GM23248 (cell line): ENCODE results near the gene XRN2. TPM values are rescaled to one million over a fixed set of nuclear protein-coding genes. Genes with fewer than 3 reads are reported as not detected.
A peak's percentile ranks its signal among the peaks of the same experiment; 100 is the strongest.

Source experiments
- DNase-seq: peaks from one replicate; pipeline ENCODE4 v3.0.0-alpha.2; 2015
- H2AFZ ChIP-seq: fragments of 200-600 bp; sonication (generic); 2 replicates; pipeline ENCODE4 v1.6.1; 2016; ENCODE audit warnings: antibody characterized with exemption
- H3F3A ChIP-seq: fragments of 200-600 bp; sonication (generic); 2 replicates; pipeline ENCODE4 v1.6.1; 2016; ENCODE audit warnings: mild to moderate bottlenecking, antibody characterized with exemption, mixed run types; ENCODE audit not compliant: insufficient read depth
- H3K27ac ChIP-seq: fragments of 200-600 bp; sonication (generic); 2 replicates; pipeline ENCODE4 v1.5.1; 2016; ENCODE audit warnings: mild to moderate bottlenecking
- H3K27me3 ChIP-seq: fragments of 200-600 bp; sonication (generic); replicated peaks from 2 replicates; pipeline ENCODE4 v1.6.1; 2016; ENCODE audit warnings: mild to moderate bottlenecking; ENCODE audit not compliant: insufficient read depth
- H3K36me3 ChIP-seq: fragments of 200-600 bp; sonication (generic); 2 replicates; pipeline ENCODE4 v1.6.1; 2016; ENCODE audit warnings: low read depth, mild to moderate bottlenecking
- H3K4me1 ChIP-seq: fragments of 200-600 bp; sonication (generic); 2 replicates; pipeline ENCODE4 v1.6.1; 2016; ENCODE audit warnings: mild to moderate bottlenecking; ENCODE audit not compliant: insufficient read depth
- H3K4me2 ChIP-seq: fragments of 200-600 bp; sonication (generic); one replicate; pipeline ENCODE4 v1.6.1; 2016; ENCODE audit warnings: mild to moderate bottlenecking; ENCODE audit not compliant: unreplicated experiment
- H3K4me3 ChIP-seq: fragments of 200-600 bp; sonication (generic); 2 replicates; pipeline ENCODE4 v1.5.1; 2016; ENCODE audit warnings: mild to moderate bottlenecking
- H3K79me2 ChIP-seq: fragments of 200-600 bp; sonication (generic); 2 replicates; pipeline ENCODE4 v1.6.1; 2016; ENCODE audit warnings: mild to moderate bottlenecking; ENCODE audit not compliant: insufficient read depth
- H3K9ac ChIP-seq: fragments of 200-600 bp; sonication (generic); 2 replicates; pipeline ENCODE4 v1.6.1; 2016; ENCODE audit warnings: mild to moderate bottlenecking
- H3K9me2 ChIP-seq: fragments of 200-600 bp; sonication (generic); 2 replicates; pipeline ENCODE4 v1.6.1; 2016; ENCODE audit warnings: mixed run types, mild to moderate bottlenecking, moderate library complexity; ENCODE audit not compliant: insufficient read depth
- H3K9me3 ChIP-seq: fragments of 200-600 bp; sonication (generic); one replicate; pipeline ENCODE4 v1.6.1; 2017; ENCODE audit warnings: low read depth
- H4K20me1 ChIP-seq: fragments of 200-600 bp; sonication (generic); 2 replicates; pipeline ENCODE4 v1.6.0; 2016; ENCODE audit not compliant: insufficient read depth
- EZH2 ChIP-seq: fragments of 200-600 bp; sonication (generic); IDR thresholded peaks from 2 replicates; pipeline ENCODE4 v1.6.1; 2018; ENCODE audit warnings: antibody characterized with exemption, mild to moderate bottlenecking; ENCODE audit not compliant: insufficient read depth, poor library complexity, severe bottlenecking
- EZH2phosphoT487 ChIP-seq: fragments of 200-600 bp; sonication (generic); IDR thresholded peaks from 2 replicates; pipeline ENCODE4 v1.6.1; 2018; ENCODE audit warnings: antibody characterized with exemption, moderate library complexity, mild to moderate bottlenecking, low read depth; ENCODE audit not compliant: insufficient read depth
- WGBS, 2 experiments: methylation state at CpG; one replicate each; pipeline ENCODE4 v1.1.6; 2015 to 2017; ENCODE audit warnings: low lambda C conversion rate in 2 of 2, low coverage in 1 of 2; ENCODE audit errors: missing lambda C conversion rate in 2 of 2; 5-methylcytosine and 5-hydroxymethylcytosine counted together
- in situ Hi-C: fragments of 300-500 bp; cut with MboI; formaldehyde crosslinking; loops from 2 replicates; pipeline ENCODE4 v1.15.0; 2020
- polyA plus RNA-seq: library from polyadenylated mRNA; unstranded; fragments of >200 nt; fragmentation: Nextera tagmentation; extraction: Ambion mirVana; gene quantifications from 2 replicates; pipeline ENCODE4 v1.2.1, GENCODE V29; 2016
- total RNA-seq: library from RNA; depleted of rRNA; stranded (reverse); fragments of >200 nt; shearing (Covaris generic); gene quantifications from 2 replicates; pipeline ENCODE4 v1.2.3, GENCODE V29; 2014

The XRN2 gene
- total and polyA plus RNA-seq, 2 experiments from 2014 or later: 55.0 to 78.9 TPM

DNA sequence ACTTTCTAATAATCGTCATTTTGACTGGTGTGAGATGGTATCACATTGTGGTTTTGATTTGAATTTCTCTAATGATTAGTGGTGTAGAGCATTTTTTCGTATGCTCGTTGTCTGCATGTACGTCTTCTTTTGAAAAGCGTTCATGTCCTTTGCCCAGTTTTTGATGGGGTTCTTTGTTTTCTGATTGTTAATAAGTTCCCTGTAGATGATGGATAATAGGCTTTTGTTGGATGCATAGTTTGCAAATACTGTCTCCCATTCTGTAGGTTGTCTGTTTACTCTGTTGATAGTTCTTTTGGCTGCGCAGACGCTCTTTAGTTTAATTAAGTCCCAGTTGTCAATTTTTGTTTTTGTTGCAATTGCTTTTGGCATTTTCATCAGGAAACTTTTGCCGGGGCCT lies 32.3 kb upstream of the XRN2 start:
- TF ChIP-seq EZH2: no peak
- no peak for TF ChIP-seq EZH2phosphoT487
- H3K9ac ChIP-seq: no peak overlapping the region
- H3K27me3 ChIP-seq: no peaks in the 10 kb centered on the region; the same call in 1 of the 2 replicates
- no peaks in the 10 kb centered on the region for H3K79me2 ChIP-seq
- DNase-seq: no peak
- no peak overlapping the region for H2AFZ ChIP-seq
- no peaks in the 10 kb centered on the region for H3K9me2 ChIP-seq
- 62 to 63% methylated on average over 8 of the region's 8 CpGs for WGBS, 2 experiments
- no peak overlapping the region for H3K27ac ChIP-seq
- H4K20me1 ChIP-seq: no peaks in the 10 kb centered on the region
- H3K9me3 ChIP-seq: no peaks in the 10 kb centered on the region
- no peaks in the 10 kb centered on the region for H3F3A ChIP-seq
- in situ Hi-C loops: no loop called here
- no peak overlapping the region for H3K4me2 ChIP-seq
- no peaks in the 10 kb centered on the region for H3K4me1 ChIP-seq
- H3K4me3 ChIP-seq: no peak overlapping the region
- no peaks in the 10 kb centered on the region for H3K36me3 ChIP-seq

DNA sequence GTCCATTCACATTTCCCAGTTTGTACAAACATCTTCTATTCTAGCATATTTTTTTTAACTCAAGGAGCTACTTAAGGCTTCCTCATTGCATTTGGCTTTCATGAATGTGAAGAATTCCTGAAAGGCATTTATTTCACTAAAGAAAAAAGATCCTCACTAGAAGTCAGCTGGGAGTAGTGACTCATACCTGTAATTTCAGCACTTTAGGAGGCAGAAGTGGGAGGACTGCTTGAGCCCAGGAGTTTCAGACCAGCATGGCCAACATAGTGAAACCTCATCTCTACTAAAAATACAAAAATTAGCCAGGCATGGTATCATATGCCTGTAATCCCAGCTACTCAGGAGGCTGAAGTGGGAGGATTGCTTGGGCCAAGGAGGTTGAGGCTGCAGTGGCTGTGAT lies 30.9 kb upstream of the XRN2 start:
- in situ Hi-C loops: no loop called here
- Histone ChIP-seq H3K79me2 (no peaks in the 10 kb centered on the region), H4K20me1 (no peaks in the 10 kb centered on the region)

DNA sequence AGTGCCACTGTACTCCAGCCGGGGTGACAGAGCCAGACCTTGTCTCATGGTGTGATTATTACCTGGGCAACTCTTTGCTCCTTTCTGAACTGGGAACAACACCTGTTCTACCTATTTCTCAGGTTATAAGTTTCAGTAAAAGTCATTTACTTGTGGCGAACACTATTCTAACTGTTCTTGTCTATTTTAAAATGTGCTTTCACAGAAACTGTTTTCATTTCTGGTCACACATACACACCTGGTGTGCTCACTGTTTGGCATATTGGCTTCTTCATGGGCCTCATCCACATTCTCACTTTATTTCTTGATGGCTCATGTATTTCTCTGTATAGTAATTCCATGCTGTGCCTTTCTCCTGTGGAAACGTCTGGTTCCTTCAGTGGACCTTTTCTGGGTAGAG lies 30.5 kb upstream of the XRN2 start:
- no peaks in the 10 kb centered on the region for H4K20me1 ChIP-seq
- H3K79me2 ChIP-seq: no peaks in the 10 kb centered on the region
- H3K36me3 ChIP-seq: no peaks in the 10 kb centered on the region
- H3K9ac ChIP-seq: no peak overlapping the region
- TF ChIP-seq EZH2 (no peak), EZH2phosphoT487 (no peak)
- H3K4me3 ChIP-seq: no peak overlapping the region
- H3K27me3 ChIP-seq: no peaks in the 10 kb centered on the region; the same call in 1 of the 2 replicates
- in situ Hi-C loops: no loop called here
- no peak overlapping the region for H3K4me2 ChIP-seq
- H3K9me2 ChIP-seq: no peaks in the 10 kb centered on the region
- H3K27ac ChIP-seq: no peak overlapping the region
- H2AFZ ChIP-seq: no peak overlapping the region
- no peaks in the 10 kb centered on the region for H3K4me1 ChIP-seq
- 62 to 67% methylated on average over 3 of the region's 3 CpGs for WGBS, 2 experiments
- no peaks in the 10 kb centered on the region for H3K9me3 ChIP-seq
- no peak for DNase-seq
- no peaks in the 10 kb centered on the region for H3F3A ChIP-seq

More for the DNA sequence above, 30.9 kb upstream of the XRN2 start:
- DNase-seq: peak; percentile 35
- no peak overlapping the region for H3K9ac ChIP-seq
- no peak overlapping the region for H3K4me3 ChIP-seq
- TF ChIP-seq EZH2phosphoT487 (no peak), EZH2 (no peak)
- H3K4me1 ChIP-seq: no peaks in the 10 kb centered on the region
- no peak overlapping the region for H3K4me2 ChIP-seq
- H3K36me3 ChIP-seq: no peaks in the 10 kb centered on the region
- no peak overlapping the region for H2AFZ ChIP-seq
- H3K27ac ChIP-seq: no peak overlapping the region
- H3K9me3 ChIP-seq: no peaks in the 10 kb centered on the region
- H3K27me3 ChIP-seq: no peaks in the 10 kb centered on the region; the same call in 1 of the 2 replicates
- no peaks in the 10 kb centered on the region for H3K9me2 ChIP-seq
- no peaks in the 10 kb centered on the region for H3F3A ChIP-seq

DNA sequence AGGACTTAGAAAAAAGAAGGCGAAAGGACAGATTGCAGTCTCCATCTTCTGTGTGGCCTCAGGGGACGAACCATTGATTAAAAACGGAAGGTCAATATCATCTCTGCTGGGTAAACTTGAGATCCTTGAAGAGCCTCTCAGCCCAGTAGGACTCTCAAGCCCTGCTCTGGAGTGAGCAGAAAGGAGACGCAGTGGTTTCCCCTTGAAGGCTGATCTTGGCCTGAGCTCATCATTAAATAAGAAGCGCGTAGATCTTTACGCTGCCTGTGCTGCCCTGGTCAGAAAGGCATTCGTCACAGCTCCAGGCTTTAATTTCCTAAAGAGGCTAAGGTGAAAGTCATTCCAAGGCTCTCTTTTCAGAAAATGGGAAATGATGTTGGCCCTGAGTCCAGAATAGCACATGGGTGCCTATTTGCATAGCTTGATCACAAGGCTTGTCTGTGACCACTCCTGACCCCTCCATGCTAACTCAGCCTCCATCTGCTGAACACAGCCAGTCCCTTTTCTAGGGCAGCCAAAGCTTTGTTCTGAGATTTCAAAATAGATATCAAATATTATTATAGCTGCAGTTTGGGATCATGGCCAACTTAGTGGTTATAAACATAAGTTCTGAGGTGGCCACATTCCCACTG lies 29.3 kb upstream of the XRN2 start:
- WGBS, 2 experiments: 65 to 69% methylated on average over 8 of the region's 8 CpGs
- no peak overlapping the region for H3K27ac ChIP-seq
- H4K20me1 ChIP-seq: no peaks in the 10 kb centered on the region
- H3K9me2 ChIP-seq: no peaks in the 10 kb centered on the region
- no peak overlapping the region for H3K4me3 ChIP-seq
- H3K4me1 ChIP-seq: no peaks in the 10 kb centered on the region
- no peaks in the 10 kb centered on the region for H3K36me3 ChIP-seq
- no peaks in the 10 kb centered on the region for H3F3A ChIP-seq
- no peak overlapping the region for H2AFZ ChIP-seq
- in situ Hi-C loops: no loop called here
- H3K27me3 ChIP-seq: no peaks in the 10 kb centered on the region; the same call in none of the 2 replicates
- no peak overlapping the region for H3K4me2 ChIP-seq
- H3K9ac ChIP-seq: no peak overlapping the region
- TF ChIP-seq EZH2phosphoT487 (no peak), EZH2 (no peak)
- DNase-seq: no peak
- no peaks in the 10 kb centered on the region for H3K79me2 ChIP-seq
- H3K9me3 ChIP-seq: no peaks in the 10 kb centered on the region
